HG03108 (cell line): ENCODE measurements around the gene KIF3B.
A peak's percentile ranks its signal among the peaks of the same experiment; 100 is the strongest.

Source experiments
- ATAC-seq: cut with Tn5 transposase; IDR thresholded peaks from one replicate; pipeline ENCODE4 v1.9.1; 2021; ENCODE audit warnings: moderate library complexity; ENCODE audit not compliant: unreplicated experiment

The KIF3B gene

DNA sequence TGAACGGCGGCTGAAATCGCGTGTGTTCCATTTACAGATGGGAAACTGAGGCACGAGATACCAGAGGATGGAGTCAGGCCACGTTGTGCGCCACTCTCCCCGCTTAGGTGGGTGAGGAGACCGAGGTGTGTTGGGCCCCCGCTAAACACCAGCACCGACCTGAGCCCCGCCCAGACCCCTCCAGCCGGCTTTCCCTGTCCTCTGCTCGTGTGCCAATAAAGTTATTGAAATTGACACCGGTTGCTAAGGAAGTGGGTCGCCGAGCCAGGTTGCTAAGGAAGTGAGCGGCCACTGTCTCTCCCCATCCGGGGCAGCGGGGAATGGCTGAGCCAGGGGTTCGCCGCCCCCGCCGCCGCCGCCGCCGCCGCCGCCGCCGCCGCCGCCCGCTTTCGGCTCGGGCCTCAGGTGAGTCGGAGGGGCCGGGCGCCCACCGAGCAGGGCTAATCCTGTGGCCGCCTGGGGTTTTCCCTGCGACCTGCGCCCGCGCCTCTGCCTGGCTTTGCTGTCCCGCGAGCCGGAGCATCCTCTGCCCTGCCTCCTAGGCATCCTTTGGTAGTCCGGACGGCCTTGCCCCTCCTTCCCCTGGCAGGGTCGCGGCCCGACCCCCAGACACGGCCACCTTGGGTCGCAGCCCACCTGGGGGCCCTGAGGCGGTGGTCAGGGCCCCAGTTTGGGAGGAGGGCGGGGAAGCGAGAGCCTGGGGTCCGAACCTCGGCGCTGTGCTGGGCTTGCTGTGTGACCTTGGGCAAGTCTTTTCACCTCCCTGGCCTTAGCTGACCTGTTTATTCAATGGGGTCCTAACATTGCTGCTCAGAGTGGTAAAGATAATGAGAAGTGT, at the start of gene KIF3B:
KIF3B (plus strand) TSS at position 291 of the 838 bp plus-strand sequence. CDS start 32,127 bp downstream, outside the sequence.
- ATAC-seq: peak; percentile 60

DNA sequence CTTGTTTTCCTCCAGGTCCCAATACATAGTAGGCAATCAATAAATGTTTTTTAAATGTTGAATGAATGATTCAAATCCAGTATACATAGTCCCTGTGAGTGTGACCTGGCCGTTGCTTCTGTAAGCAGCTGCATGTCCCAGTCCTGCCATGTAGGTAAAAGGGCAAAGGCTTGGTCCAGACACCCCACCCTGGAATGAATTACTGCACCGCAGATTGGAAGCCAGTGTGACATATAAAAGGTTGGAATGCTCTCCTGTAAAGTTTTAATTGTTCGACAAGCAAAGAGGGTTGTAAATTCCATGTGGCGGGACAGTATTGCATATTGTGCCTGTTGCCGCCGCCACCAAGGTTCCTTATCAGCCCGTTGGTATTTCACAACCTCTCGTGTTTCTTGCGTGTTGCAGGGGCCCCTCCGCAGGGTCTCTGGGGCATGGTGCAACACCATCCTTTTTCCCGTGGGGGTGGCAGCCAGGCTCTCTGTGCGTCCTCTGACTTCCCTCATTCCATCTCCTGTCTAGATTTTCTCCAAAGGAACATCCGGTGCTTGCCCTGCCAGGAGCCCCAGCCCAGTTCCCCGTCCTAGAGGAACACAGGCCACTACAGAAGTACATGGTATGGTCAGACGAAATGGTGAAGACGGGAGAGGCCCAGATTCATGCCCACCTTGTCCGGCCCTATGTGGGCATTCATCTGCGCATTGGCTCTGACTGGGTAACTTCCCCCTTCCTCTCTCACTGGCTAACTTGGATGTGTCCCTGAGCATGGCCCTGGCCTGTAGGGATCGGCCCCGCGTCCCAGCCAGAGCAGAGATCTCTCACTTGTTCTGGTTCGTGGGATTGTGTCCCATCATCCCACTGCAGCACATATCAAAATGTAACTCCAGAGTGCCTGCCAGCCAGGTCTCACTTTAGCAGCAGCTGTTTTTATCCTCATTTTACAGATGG, 49.4 kb upstream of the KIF3B start:
- no peak for ATAC-seq

DNA sequence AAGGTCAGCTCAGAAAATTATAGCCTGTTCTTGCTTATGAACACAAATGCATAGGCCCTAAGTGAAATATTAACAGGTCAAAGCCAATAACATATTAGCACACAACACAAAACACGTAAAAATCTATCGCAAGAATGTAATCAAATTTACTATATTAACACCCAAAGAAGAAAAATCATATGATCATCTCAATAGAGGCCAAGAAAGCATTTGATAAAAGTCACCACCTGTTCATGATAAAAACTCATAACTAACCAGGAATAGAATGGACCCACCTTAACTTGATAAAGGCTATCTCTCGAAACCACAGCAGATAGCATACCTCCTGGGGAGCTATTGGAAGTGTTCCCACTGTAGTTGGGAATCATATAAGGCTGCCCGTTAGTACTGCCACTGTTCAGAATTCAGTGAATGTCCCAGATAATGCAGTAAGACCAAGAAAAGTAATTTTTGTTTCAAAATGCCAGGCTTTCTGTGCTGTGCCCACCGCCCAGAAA, 48.2 kb upstream of the KIF3B start:
- no peak for ATAC-seq

DNA sequence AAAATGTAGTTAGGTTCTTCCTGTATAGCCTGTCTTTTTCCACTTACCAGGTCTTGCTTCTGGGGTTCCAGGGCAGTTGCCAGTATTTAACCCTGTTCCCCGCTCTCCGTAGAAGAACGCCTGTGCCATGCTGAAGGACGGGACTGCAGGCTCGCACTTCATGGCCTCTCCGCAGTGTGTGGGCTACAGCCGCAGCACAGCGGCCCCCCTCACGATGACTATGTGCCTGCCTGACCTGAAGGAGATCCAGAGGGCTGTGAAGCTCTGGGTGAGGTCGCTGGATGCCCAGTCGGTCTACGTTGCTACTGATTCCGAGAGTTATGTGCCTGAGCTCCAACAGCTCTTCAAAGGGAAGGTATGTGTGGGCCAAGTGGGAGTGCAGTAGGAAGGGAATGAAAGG, 46.7 kb upstream of the KIF3B start:
- ATAC-seq: no peak

DNA sequence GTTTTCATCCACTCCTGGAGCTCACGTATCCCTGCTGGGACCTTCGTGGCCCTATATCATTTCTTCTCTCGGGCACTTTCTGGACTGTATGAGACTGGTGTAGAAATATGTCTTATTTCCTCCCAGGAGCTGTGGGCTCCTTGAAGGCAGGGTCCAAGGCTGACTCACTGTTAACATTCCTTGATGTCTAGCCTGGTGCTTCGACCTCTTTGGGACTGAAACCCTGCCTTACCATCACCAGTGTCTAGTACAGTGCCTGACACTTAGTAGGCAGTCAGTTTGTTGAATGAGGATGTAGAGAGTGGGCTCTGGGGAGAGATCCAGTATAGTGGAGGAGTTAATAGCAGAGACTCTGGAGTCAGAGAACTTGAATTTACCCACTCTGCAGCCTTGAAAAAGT, 46.2 kb upstream of the KIF3B start:
- ATAC-seq: no peak

DNA sequence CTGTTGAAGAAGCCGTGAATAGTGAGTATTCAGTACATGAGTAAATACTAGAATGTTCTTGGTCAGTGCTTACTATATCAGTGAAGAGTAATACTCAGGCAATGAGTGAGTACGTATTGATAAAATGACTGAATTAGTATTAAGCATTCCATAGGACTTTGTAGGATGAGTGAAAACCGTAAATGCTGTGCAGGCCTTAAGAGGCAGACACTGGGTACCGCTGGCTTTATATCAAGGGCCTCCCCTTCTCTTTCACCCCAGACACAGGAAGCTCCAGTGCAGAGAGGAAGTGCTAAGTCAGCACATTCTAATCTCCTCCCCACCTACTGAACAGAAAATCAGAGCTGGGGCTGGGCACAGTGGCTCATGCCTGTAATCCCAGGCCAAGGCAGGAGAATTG, 45.6 kb upstream of the KIF3B start:
- ATAC-seq: no peak

DNA sequence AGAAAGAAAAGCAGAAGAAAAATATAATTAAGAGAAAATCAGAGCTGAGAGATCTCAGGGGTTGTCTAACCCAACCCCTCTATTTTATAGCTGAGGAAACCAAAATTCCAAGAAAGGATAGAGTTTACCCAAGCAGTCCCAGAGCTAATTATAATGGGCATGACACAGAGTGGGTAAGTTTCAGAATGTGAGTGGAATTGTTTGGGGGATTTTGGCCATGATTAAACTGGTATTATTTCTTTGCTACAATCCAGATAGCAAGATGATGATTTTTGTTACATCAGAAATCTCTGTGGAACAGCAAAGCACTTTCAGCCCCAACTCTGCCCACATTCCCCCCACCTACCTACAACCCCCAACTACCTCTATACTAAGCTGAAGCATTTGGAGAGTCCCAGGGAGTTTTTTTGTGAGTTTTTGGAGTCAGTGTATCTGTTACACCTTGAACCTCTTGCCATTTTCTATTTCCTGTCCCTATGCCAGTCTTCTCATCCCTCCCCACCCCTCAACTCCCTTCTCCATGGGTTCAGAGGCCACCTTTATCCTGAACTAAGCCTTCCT, 45.0 kb upstream of the KIF3B start:
- no peak for ATAC-seq

DNA sequence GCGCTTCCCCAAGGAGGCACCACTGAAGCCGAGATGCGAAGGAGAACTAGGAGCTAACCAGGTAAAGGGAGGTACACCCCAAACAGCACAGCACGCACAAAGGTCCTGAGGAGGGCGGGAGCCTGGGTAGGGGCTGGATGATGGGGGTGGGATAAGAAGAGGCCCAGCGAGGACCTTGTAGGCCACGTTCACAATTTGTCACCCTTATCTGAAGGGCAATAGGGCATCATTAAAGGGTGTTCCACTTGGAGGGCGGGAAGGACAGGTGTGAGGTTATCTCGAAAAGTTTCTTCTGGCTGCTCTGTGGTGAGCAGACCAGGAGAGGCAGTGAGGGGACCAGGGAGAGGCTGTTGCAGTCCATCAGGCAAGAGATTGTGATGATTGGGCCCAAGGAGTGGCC, 44.2 kb upstream of the KIF3B start:
- no peak for ATAC-seq

DNA sequence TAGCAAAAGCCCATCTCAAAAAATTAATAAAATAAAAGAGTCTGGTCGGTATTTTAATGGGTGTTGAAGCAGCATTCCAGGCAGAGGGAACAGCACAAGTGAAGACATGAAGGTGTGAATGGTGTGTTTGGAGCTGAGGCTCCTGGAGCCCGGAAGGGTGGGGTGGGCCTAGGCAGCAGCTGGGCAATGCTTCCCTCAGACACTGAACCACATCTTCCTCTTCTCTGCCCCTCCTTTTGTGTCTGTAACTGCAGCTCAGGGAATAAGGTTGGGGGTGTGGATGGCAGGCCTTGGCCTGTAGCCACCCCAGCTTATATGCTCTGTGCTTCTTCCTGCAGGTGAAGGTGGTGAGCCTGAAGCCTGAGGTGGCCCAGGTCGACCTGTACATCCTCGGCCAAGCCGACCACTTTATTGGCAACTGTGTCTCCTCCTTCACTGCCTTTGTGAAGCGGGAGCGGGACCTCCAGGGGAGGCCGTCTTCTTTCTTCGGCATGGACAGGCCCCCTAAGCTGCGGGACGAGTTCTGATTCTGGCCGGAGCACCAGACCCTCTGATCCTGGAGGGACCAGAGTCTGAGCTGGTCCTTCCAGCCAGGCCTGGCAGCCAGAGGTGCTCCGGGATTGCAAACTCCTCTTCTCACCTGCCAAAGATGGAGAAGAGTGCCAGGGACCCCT, 43.2 kb upstream of the KIF3B start:
- no peak for ATAC-seq

DNA sequence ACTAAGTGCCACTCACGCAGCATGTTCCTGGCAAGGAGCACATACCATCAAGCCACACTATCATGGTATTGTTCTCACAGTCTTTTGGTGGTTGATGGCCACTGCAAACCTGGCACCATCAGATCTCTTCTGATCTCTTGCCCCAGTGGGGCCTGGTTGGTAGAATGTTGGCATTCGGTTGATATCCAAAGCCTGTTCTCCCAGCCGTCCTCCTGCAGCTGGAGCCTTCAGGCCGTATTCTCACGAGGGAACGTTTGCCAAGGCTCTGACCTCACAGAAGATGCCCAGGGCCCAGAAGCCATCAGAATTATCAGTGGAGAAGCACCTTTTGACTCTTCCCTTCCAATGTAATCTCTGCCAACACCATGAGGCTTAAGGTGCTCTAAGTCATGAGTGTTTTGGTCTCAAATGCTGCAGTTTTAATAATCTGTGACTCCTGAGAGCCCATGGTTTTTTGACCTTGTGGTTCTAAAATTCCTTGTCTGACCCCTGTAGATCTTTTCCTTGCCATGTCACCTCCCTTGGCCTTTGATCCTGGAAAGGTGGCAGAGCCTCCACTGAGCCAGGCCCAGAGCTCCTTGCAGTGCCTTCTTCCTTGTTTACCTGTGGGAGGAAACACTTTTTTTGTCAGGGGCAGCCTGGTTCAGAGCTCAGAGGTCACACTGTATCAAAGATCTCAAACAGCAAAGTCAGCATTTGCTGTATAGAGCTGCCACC, 42.0 kb upstream of the KIF3B start:
- ATAC-seq: no peak

DNA sequence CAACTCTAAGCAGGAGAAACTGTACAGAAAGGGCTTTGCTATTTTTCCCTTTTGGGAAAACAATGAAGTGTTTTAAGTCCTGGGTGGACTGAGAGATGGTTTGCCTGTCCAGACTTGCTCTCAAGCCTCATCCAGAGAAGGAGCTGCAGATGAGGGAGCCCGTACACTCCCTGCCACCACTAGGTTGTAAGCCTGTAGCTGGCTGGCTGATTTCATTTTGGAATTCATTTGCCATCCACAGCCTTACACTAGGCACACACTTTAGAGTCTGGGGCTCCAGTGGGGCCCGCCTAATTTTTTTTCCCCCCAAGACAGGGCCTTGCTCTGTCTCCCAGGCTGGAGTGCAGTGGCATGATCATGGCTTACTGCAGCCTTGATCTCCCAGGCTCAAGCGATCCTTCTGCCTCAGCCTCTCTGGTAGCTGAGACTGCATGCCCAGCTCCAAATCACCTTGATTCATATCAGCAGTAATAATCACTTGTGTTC, 41.4 kb upstream of the KIF3B start:
- ATAC-seq: no peak

DNA sequence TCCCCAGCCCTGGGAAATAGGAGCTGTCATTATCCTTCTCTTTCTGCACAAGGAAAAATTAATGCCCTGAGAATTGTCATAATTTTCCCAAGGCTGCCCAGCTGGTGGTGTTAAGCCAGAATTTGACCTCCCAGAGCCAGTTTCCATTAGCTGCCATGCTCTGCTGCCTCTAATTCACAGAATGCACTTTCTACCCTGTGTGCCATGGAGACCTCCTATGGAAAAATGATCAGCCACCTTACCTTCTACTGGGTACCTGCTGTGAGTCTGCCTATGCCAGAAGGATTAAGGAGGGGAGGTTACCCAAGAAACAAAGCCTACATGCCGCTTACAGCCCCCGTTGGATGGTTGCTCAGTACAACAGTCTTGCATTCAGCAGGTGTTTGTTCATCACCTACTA, 40.6 kb upstream of the KIF3B start:
- no peak for ATAC-seq

DNA sequence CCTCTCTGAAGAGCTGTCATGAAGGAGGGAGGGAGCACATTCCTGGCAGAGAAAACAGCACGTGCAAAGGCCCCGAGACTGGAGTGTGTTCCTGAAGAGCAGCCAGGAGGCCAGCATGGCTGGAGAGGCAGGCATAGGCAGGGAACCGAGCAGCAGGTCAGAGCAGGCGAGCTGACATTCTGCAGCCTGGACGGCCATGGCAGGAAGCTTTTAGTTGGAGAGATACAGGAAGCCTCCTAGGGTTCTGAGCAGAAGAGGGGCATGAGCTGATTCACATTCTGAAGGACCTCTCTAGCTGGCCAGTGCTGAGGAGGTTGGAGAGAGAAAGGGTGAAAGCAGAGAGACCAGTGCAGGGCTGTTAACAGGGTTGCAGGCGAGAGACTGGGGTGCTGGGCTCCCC, 40.0 kb upstream of the KIF3B start:
- no peak for ATAC-seq

DNA sequence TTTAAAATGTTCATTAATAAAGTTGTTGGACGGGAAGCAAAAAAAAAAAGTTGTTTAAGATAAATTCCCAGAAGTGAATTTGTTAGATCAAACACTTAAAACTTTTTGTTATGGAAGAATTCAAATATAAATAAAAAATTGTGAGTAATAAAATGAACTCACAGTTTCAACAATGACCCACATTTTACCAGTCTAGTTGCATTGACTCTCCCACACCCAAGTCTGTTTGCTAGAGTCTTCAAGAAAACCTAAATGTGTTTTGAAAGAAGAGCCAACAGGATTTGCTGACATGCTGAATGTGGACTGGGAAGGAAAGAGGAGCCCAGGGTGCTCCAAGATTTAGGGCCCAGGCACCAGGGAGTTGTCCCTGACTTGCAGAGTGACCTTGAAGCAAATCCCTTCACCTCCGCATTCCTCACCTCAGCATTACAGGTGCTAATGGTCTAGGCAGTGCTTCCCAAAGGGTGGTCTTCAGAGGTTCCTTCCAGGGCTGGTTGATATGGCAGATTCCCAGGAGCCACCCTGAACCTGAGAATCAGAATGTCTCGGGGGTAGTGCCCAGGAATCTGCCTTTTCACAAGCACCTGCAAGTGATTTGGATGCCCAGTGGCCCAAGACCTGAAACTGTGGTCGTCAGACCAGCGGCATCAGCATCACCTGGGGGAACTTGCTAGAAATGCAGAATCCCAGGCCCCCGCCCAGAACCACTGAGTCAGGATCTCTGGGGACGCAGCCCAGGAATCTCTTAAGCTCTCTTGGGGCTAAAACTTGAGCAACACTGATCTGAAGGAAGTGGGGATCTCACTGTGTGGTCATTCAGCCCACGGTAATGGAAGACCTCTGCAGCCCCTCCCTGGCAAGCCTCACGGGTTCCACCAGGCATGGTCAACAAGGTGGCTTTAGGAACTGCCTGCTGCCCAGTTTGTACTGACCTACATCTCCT, 38.7 kb upstream of the KIF3B start:
- ATAC-seq: no peak

DNA sequence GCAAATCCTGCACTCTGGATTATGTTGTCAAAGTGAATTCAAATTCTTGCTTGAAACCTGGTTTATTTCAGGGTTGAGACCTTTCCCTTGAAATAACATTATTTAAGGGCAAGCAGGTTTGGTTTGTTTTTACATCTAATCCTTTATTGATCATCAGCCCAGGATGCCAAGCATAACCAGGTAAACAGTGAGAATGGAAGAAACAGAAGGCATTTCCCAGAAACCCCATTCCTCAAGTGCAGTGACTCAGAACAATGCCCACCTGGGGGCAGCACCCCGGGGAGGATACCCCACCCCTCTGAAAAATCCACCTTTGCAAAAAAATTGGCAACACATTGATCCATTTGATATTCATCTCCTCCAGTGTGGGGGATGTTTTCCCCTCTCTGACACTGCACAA, 37.2 kb upstream of the KIF3B start:
- ATAC-seq: no peak

DNA sequence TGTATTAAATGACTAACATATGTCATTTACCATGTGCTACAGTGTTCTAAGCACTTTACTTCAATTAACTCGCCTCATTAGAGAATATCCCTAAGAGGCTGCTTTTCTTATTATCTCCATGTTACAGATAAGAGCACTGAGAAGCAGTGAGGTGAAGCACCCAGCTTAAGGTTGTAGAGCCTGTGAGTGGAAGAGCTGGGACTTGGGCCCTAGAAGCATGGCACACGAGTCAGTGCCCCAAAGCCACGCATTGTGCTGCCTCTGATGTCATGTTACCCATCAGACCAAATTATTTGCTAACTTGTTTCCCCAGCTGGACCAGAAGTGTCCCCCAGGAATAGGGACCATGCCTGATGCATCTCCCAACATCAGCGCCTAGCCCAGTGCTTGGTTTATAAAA, 35.6 kb upstream of the KIF3B start:
- ATAC-seq: no peak

DNA sequence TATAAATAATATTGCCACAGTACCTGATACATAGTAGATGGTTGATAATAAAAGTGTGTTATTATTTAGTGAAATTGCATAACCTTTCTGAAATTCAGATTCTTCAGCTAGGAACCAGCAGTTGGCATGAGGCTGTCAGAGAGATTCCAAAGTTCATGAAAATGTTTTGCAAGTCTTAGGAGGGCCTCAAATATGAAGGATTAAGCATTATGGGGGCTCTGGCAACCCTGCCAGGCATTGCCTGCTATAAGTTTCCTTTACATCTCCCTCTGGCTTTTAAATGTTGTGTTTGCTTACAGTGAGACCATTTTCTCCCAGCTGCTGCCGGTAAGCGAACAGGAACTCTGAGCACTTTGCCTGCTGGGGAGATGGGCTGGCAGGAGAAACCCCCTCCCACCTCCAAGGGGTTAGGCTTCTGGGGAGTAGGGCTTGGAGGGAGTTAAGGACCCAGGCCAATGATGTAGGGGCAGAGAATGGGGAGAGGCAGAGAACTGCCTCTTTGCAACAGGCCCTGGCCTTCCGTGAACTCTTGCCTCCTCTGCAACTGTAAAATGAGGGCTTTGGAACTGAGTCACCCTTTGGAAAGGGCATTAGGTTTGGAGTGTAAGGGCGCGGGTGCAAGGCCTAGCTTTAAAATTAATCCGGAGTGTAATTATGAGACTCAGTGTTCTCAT, 33.2 kb upstream of the KIF3B start:
- no peak for ATAC-seq

DNA sequence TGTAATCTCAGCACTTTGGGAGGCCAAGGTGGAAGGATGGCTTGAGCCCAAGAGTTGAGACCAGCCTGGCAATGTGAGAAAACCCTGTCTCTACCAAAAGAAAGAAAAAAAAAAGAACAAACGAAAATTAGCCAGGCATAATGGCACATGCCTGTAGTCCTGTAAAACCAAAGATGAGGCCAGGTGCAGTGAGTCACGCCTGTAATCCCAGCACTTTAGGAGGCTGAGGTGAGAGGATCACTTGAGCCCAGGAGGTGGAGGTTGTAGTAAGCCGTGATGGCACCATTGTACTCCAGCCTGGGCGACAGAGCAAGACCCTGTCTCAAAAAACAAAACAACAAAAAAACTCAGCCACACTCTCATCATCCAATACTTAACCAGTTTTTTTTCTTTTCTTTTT, 32.5 kb upstream of the KIF3B start:
- no peak for ATAC-seq
